HG03066 (cell line): ENCODE measurements around the gene ANKRD22.
"Not testable (repeated sequence)": the region's sequence is repeated elsewhere in the genome, so short reads cannot be mapped to it uniquely, and the experiment has no call there.

Source experiments
- ATAC-seq: cut with Tn5 transposase; IDR thresholded peaks from one replicate; pipeline ENCODE4 v1.9.1; 2021; ENCODE audit warnings: low read depth; ENCODE audit not compliant: unreplicated experiment

The ANKRD22 gene

GRCh38 chr10:88851706-88852105 lies at the start of gene ANKRD22:
ANKRD22 (minus strand) TSS chr10:88851844; CDS start chr10:88851607, 237 bp downstream.
- ATAC-seq: no peak

DNA sequence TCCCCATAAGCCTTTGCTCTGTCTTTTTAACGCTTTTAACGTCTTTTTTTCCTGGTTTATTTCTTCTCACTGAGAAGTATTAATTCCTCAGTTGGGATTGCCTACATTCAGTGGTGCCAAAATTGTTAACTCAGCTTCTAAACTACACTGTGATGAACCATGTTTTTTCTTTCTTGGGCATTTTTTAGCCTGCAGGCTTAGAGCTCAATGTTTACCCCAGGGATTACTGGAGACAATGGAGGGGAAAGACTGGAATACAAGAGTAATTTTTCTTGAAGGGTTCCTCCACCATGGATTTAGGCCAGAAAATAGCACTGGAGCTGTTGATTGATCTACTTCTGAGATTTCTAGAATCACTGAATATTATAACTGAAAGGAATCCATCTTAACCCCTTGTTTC lies 48.2 kb upstream of the ANKRD22 start:
- ATAC-seq: no peak

DNA sequence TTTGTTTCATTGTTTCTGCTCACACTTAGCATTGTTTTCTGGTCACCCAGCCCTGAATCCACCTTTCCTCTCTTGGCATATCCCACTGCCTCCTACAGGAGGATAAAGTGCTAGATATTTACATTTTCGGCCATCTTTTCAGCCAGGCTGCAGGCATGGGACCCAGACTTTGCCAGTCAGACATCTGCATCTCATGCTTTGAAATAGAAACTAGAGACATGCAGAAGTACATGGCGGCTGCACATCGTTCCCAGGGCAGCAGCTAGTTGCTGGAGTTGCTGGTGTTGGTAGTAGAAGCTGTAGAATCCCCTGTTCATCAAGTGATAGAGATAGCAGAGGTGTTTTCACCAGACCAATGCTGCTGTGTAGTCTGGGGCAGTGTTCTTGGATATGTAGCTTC lies 47.1 kb upstream of the ANKRD22 start:
- no peak for ATAC-seq

- ATAC-seq: no peak
Observed at GRCh38 chr10:88896994-88897853, 45.6 kb upstream of the ANKRD22 start.

- ATAC-seq: no peak
Observed at GRCh38 chr10:88896372-88896993, 44.8 kb upstream of the ANKRD22 start.

GRCh38 chr10:88895250-88895649 lies 43.6 kb upstream of the ANKRD22 start:
- ATAC-seq: no peak

- no peak for ATAC-seq
Observed at GRCh38 chr10:88893611-88894010, 42.0 kb upstream of the ANKRD22 start.

GRCh38 chr10:88892222-88892967 lies 40.8 kb upstream of the ANKRD22 start:
- no peak for ATAC-seq

DNA sequence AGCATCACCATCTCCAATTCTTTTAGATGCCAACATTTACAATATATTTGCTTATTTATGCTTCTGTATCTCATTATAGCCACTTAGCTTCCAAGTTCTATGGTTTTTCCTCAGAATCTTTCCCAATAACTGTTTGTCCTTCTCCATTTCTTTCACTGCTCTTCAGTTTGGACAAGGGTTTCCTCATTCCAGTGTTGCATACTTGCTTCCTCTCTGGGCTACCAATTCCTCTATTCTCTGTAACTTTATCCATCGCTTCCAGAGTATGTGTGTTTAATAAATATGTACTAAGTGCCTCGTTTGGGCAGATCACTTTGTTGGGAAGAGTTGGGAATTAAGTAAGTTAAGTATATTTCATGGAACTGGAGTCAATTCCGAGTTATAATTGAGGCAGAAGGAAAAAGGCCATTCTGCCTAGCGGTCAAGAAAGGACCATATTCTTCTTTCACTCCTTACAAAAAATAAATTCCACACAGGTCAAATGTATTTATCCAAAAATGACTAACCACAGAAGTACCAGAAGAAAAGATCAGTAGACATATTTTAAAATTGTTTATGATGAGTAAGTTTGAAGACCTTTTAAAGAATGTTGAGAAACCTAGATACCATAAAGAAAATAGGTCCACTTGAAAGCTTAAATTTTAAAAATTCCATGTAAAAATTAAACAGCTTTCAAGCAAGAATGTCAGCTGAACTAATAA lies 39.2 kb upstream of the ANKRD22 start:
- ATAC-seq: no peak

DNA sequence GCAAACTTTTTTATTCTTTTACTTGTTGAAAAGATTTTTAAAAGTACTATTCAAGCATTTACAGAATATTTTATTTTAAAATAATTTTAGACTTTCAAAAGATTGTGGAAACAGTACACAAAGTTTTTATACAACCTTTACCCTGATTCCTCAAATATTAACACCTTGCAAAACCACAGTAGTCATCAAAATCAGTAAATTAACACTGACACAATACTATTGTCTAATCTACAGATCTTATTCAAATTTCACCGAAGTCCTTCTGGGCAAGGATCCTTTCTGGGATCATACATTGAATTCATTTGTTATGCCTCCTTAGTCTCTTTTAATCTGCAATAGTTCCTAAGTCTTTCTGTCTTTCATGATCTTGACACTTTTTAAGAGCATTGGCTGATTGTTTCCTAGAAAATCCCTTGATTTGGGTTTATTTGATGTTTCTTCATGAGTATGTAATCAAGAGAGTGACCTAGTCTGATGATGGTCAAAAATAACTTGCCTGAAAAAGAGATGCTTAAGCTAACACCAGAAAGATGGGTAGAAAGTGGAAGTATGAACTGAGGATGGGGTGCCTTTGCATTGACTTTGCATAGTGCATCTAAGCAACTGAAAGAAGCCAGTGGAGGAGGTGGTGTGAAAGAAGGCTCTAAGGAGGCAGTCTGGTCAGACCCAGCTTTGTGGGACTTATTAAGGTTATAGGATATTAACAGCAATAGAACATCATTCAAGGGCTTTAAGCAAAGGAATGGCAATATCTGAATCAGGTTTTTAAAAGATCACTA lies 38.1 kb upstream of the ANKRD22 start:
- ATAC-seq: peak; percentile 86

DNA sequence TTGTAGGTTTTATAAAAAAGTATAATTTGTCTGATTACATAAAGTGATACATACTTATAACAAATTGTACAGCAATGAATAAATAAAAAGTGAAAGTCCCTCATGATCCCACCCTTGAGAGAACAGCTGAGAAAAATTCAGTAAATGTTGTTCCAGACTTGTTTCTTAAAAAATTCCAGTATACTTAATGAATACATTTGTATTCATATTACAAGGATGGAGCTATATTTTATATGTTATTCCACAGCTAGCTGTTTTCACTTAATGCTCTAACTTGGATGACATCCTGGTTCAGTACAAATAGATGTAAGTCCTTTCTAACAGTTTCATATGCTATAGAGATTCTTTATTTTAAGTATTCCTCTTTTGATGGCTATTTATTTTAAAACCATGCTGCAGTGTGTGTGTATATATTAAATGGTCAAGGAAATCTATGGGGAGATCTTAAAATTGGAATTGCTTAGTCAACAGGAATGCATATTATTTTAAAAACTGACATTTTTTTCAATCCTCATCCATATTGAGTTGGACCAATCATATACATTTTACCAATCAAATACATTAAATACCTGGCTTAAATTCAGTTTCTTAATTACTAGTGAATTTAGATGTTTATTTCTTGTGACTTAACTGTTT lies 37.3 kb upstream of the ANKRD22 start:
- no peak for ATAC-seq

- ATAC-seq: peak; percentile 57
Observed at GRCh38 chr10:88886557-88886956, 34.9 kb upstream of the ANKRD22 start.

GRCh38 chr10:88883448-88883809 lies 31.8 kb upstream of the ANKRD22 start:
- ATAC-seq: no peak

GRCh38 chr10:88882646-88883447 lies 31.2 kb upstream of the ANKRD22 start:
- not testable (repeated sequence) for ATAC-seq

- no peak for ATAC-seq
Observed at GRCh38 chr10:88881922-88882645, 30.4 kb upstream of the ANKRD22 start.

- ATAC-seq: no peak
Observed at GRCh38 chr10:88881320-88881719, 29.7 kb upstream of the ANKRD22 start.

GRCh38 chr10:88880282-88881076 lies 28.8 kb upstream of the ANKRD22 start:
- peak; percentile 73 for ATAC-seq
